ENCODE results near the gene TMEM120A.

GRCh38 chr7:75967055-75967454, 27.3 kb downstream of the TMEM120A start:
- no peak for TF ChIP-seq FOXP2 (optimal IDR thresholded peaks at IDR 0.05; ENCODE audit: borderline replicate concordance, extremely low read depth, extremely low read length, insufficient read depth)
- no peak for TF ChIP-seq POLR2AphosphoS5 (IDR thresholded peaks at IDR 0.05; ENCODE audit: low read depth, low read length)
